NCI-H1417 treated with DMSO at 0.1 percent for 48 hours (cell line): ENCODE data around the gene NEUROD4.

Experiments used
- DNase-seq: peaks from one replicate; lab custom pipeline; 2025; lab: John Stamatoyannopoulos, UW

Gene NEUROD4

GRCh38 chr12:55061024-55061423 is 41.2 kb downstream of the NEUROD4 start:
- no peak for DNase-seq

GRCh38 chr12:55063291-55063690 is 43.5 kb downstream of the NEUROD4 start:
- DNase-seq = no peak

- no peak for DNase-seq
Observed at GRCh38 chr12:55065535-55065934, 45.8 kb downstream of the NEUROD4 start.

GRCh38 chr12:55067701-55068100 is 47.9 kb downstream of the NEUROD4 start:
- DNase-seq = no peak

- peak; percentile 29 for DNase-seq
Observed at GRCh38 chr12:55068416-55069010, 48.7 kb downstream of the NEUROD4 start.

GRCh38 chr12:55072083-55072482 is 52.3 kb downstream of the NEUROD4 start:
- no peak for DNase-seq

GRCh38 chr12:55073043-55074022 is 53.6 kb downstream of the NEUROD4 start:
- DNase-seq = peak; percentile 41

- DNase-seq = no peak
Observed at GRCh38 chr12:55074806-55075205, 55.0 kb downstream of the NEUROD4 start.
